GM12865 (cell line): ENCODE data around the gene FAM234A.
A peak's percentile ranks its signal among the peaks of the same experiment; 100 is the strongest.

Experiments
- DNase-seq: peaks from one replicate; pipeline ENCODE4 v3.0.0; 2010; ENCODE audit warnings: low read depth
- H3K4me3 ChIP-seq: 2 replicates; pipeline ENCODE4 v1.5.1; 2011; ENCODE audit warnings: mild to moderate bottlenecking, low read depth, low read length, control low read depth
- TF ChIP-seq, protein P1 (sequence below): IDR thresholded peaks from 2 replicates; pipeline ENCODE4 v1.5.1; 2011; ENCODE audit warnings: low read length, control low read depth, low read depth, inconsistent platforms; ENCODE audit not compliant: insufficient read depth; ENCODE audit errors: missing control alignments

The FAM234A gene

DNA sequence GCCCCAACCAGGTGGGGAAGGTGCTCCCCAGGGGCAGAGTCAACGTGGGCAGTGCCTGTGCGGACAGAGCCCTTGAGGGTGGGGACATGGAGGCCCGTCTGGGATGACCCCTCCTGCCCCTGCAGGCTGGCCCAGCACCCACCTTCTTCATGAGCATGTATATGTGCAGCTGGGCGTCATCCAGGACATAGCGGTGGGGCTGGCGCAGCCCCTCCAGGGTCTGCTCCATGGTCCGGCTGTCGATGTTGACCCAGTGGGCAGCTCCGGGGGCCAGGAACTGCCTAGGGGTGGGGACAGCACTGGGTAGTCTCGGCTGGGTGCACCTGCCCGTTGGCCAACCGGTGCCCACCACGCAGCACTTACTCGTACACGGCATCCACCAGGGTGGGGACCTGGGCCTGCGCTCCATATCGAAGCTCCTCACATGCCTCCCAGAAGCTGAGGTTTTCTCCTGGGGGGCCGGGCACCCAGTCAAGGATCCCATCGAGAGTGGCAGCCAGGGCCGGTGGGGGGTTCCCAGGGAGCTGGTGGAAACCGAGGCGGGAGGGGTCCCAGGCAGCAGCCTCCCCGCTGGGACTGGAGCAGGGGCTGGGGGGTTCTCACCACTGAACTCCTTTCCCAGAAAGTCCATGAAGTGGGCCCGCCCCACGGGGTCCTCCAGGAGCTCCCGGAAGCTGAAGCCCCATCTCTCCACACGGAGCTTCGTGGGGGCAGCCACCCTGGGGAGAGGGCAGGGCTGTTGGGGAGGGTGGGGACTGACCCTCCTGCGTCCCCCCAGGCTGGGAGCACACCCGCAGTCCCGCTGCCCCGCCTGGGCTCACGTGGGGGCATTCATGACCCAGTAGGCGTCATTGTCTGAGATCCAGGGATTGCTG, 36.0 kb downstream of the FAM234A start:
- no peak overlapping the region for H3K4me3 ChIP-seq
- TF ChIP-seq, protein P1, sequence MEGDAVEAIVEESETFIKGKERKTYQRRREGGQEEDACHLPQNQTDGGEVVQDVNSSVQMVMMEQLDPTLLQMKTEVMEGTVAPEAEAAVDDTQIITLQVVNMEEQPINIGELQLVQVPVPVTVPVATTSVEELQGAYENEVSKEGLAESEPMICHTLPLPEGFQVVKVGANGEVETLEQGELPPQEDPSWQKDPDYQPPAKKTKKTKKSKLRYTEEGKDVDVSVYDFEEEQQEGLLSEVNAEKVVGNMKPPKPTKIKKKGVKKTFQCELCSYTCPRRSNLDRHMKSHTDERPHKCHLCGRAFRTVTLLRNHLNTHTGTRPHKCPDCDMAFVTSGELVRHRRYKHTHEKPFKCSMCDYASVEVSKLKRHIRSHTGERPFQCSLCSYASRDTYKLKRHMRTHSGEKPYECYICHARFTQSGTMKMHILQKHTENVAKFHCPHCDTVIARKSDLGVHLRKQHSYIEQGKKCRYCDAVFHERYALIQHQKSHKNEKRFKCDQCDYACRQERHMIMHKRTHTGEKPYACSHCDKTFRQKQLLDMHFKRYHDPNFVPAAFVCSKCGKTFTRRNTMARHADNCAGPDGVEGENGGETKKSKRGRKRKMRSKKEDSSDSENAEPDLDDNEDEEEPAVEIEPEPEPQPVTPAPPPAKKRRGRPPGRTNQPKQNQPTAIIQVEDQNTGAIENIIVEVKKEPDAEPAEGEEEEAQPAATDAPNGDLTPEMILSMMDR = no peak
- no peak for DNase-seq

DNA sequence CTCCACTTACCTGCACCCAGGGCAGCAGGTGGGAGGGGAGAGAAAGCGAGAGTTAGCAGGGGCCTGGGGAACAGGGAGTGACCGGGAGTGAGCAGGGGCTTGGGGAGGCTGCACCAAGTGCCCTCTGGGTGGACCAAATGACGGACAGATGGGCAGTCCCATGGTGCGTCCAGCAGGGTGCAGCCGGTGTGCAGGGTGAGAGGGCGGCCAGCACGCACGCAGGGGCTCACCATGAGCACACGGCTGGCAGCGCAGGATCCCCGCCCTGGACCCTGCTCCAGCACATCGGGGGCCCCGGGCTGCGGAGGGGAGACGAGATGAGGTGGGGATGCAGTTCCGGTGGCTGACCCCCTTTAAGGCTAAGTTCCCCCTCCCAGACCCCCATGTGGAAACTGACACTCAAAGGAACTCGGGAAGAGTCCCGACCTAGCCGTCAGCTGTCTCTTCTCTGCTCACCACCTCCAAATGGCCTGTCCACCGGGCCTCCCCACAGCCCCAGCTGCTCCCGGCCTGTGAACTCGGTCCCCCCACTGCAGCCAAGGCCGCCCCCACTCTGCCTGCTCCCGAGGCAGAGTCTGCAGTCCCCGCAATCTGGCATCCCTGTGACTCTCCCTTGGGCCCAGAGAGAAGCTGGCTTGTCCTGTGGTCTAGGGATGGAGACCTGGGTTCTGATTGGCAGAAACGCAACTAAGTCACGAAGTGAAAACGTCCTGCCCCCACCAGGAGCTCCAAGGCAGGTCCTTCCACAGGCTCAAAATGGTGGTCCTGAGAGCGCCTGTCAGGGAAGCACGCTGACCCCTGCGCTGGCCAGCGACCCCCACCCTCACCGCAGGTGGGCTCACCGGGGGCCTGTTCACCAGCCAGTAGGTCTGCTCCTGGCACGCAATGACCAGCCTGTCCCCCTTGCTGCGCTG, 38.3 kb downstream of the FAM234A start:
- DNase-seq = no peak
- TF ChIP-seq, protein P1 = no peak
- no peak overlapping the region for H3K4me3 ChIP-seq

DNA sequence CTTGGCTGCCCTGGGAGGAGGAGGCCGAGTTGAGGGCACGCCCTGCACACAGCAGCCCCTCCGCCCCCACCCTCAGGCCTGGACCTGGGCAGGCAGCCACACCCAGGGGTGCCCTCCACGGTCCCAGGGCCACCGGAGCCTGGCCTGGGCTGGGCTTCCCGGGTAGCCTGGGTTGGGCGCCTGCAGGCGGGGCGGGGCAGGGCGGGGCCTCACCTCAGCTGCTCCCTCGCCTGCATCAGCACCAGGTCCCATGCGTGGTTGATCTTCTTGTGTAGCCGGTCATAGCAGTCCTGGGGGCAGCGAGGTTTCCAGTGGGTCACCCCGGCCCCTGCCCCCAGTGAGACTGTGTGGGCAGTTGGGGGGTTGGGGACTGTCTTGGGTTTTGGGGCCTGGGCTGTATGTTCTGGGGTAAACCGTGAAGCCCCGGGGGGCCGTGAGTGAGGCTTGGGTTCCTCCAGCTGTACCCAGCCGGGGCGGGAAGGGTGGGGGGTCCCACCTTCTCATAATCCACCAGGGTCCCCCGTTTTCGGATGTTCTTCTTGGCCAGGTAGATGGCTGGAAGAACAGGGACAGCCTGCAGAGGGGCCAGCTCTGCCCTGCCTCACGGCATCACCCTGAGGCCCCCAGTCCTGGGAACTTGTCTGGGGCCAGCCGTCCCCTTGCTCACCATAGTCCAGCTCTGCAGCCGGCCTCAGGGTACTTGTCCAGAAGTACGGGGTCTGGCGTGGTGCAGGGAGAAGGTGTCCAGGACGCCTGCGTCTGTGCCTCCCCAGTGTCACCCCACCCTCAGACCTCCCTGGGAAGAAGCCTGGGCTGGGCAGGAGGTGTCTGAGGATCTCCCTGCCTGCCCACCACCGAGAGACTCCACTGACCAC, 39.2 kb downstream of the FAM234A start:
- TF ChIP-seq, protein P1 = no peak
- no peak overlapping the region for H3K4me3 ChIP-seq
- DNase-seq = peak; percentile 15

DNA sequence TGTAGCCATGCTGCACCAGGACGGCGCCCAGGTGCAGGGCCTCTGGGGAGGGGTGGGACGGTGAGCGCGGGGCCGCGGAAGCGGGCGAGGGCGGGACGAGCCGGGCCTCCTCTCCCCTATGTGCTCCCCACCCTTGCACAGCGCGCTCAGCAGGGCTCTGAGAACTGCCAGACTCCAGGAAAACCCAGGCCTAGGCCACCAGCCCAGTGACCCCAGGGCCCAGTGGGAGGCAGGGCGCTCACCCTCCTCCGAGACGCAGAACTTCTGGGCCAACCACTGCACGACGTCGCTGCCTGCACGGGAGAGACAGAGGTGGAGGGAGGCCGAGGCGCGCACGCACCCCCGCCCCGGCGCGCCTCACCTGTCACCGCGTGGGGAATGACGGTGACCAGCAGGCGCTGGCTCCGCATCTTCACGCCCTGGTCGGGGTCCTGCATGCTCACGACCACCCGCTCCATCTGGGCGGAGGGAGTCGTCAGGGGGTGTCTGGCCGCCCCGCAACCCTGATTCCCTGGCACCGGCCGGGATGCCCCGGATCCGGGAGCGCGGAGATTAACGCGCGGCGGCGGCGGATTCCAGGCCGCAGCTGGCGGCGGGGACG, 40.5 kb downstream of the FAM234A start:
- no peak for DNase-seq
- TF ChIP-seq, protein P1 = no peak
- no peak overlapping the region for H3K4me3 ChIP-seq

DNA sequence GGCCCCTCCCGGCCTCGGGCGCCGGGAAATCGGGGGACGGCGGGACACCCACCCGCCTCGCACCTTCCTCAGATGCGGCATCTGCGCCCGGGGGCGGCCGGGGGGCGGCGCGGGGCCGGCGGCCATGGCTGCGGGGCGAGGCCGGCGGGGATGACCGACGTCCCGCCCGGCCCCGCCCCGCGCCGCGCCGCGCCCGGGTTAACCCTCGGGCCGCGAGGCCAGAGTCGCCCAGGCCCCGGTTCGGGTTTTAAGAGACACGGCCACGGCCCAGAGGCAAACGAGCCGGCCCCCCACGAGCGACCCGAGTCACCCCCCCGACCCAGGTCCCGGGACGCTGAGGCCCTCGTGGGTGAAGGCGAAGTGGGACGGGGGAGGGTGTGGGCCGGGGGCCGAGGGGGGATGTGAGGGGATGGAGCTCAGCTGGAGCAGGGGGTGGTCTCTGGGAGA, 41.2 kb downstream of the FAM234A start, which contains the start of gene RGS11:
Gene RGS11 (minus strand): TSS at position 159 of the 447 bp plus-strand sequence. CDS start 33 bp downstream, at position 126.
- no peak for DNase-seq
- H3K4me3 ChIP-seq = no peak within 1 kb of the TSS
- TF ChIP-seq, protein P1 = no peak
